Ectodermal cell (in vitro differentiated cells): ENCODE data around the gene PSPH.

ENCODE experiments used
- H3K27ac ChIP-seq: 2 replicates; pipeline ENCODE4 v1.7.0; 2013; ENCODE audit warnings: mild to moderate bottlenecking, low read depth, low read length; ENCODE audit not compliant: insufficient read depth, poor library complexity, severe bottlenecking
- H3K27me3 ChIP-seq: 2 replicates; pipeline ENCODE4 v1.7.0; 2013; ENCODE audit warnings: mild to moderate bottlenecking, low read length; ENCODE audit not compliant: insufficient read depth, control insufficient read depth, poor library complexity, severe bottlenecking
- H3K36me3 ChIP-seq: one replicate; pipeline ENCODE4 v1.7.0; 2013; ENCODE audit warnings: low read length; ENCODE audit not compliant: control insufficient read depth, insufficient read depth
- H3K4me1 ChIP-seq: one replicate; pipeline ENCODE4 v1.7.0; 2013; ENCODE audit warnings: low read length; ENCODE audit not compliant: control insufficient read depth, insufficient read depth
- H3K4me3 ChIP-seq: 2 replicates; pipeline ENCODE4 v1.7.0; 2013; ENCODE audit warnings: low read depth, low read length, control low read depth; ENCODE audit not compliant: insufficient read depth
- H3K9me3 ChIP-seq: 2 replicates; pipeline ENCODE4 v1.7.0; 2013; ENCODE audit warnings: mild to moderate bottlenecking, low read length, moderate library complexity; ENCODE audit not compliant: control insufficient read depth
- WGBS, 2 experiments: methylation state at CpG; one replicate each; pipeline ENCODE4 v1.1.7; 2013; ENCODE audit warnings: missing lambda C conversion rate in 2 of 2; 5-methylcytosine and 5-hydroxymethylcytosine counted together

Gene PSPH

GRCh38 chr7:55973747-55974250 is 77.4 kb downstream of the PSPH start:
- no peak overlapping the region for H3K27ac ChIP-seq
- H3K36me3 ChIP-seq, result peaks cover 11% of the 10 kb centered on the region
- no peak overlapping the region for H3K4me3 ChIP-seq
- no peaks in the 10 kb centered on the region for H3K27me3 ChIP-seq
- WGBS, 2 experiments, result 93 to 96% methylated on average over 6 to 7 of the region's 7 CpGs
- H3K4me1 ChIP-seq, result no peaks in the 10 kb centered on the region
- H3K9me3 ChIP-seq, result no peaks in the 10 kb centered on the region

- Histone ChIP-seq H3K9me3 (no peaks in the 10 kb centered on the region), H3K27ac (no peak overlapping the region), H3K4me1 (no peaks in the 10 kb centered on the region), H3K4me3 (no peak overlapping the region), H3K36me3 (no peaks in the 10 kb centered on the region), H3K27me3 (no peaks in the 10 kb centered on the region)
- WGBS, 2 experiments, result 87% methylated on average over 8 of the region's 8 CpGs
These were observed 80.3 kb downstream of the PSPH start for GRCh38 chr7:55970978-55971377.

- Histone ChIP-seq H3K36me3 (no peaks in the 10 kb centered on the region), H3K4me1 (no peaks in the 10 kb centered on the region), H3K9me3 (no peaks in the 10 kb centered on the region), H3K4me3 (no peak overlapping the region), H3K27ac (no peak overlapping the region), H3K27me3 (no peaks in the 10 kb centered on the region)
- WGBS, 2 experiments, result 81% methylated on average over 7 of the region's 7 CpGs
These were observed 80.7 kb downstream of the PSPH start for GRCh38 chr7:55970561-55970960.

DNA sequence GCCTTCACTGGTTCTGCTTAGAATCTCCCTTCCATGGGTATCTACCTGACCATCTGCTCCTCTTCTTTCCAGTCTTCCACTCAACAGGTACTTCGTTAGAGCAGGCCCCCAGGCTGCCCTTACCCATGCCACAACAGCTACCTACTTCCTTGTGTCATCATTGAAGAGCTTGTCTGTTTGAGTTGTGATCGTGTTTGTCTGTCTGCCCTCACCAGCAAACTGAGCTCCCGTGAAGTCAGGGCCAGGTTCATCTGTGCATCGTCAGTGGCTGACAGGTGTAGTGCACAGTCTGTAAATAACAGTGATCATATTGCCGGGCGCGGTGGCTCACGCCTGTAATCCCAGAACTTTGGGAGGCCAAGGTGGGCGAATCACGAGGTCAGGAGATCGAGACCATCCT is 81.9 kb downstream of the PSPH start:
- Histone ChIP-seq H3K27me3 (no peaks in the 10 kb centered on the region), H3K4me1 (no peaks in the 10 kb centered on the region), H3K4me3 (no peak overlapping the region), H3K27ac (no peak overlapping the region), H3K9me3 (no peaks in the 10 kb centered on the region), H3K36me3 (no peaks in the 10 kb centered on the region)
- 92 to 96% methylated on average over 11 of the region's 11 CpGs for WGBS, 2 experiments

GRCh38 chr7:55966851-55967250 is 84.4 kb downstream of the PSPH start:
- no peaks in the 10 kb centered on the region for H3K36me3 ChIP-seq
- H3K4me3 ChIP-seq, result no peak overlapping the region
- 94 to 97% methylated on average over 6 of the region's 6 CpGs for WGBS, 2 experiments
- H3K27ac ChIP-seq, result no peak overlapping the region
- H3K27me3 ChIP-seq, result peaks cover 17% of the 10 kb centered on the region
- no peaks in the 10 kb centered on the region for H3K9me3 ChIP-seq
- no peaks in the 10 kb centered on the region for H3K4me1 ChIP-seq

- Histone ChIP-seq H3K4me1 (no peaks in the 10 kb centered on the region), H3K27ac (no peak overlapping the region), H3K36me3 (no peaks in the 10 kb centered on the region), H3K27me3 (peaks cover 17% of the 10 kb centered on the region), H3K9me3 (no peaks in the 10 kb centered on the region), H3K4me3 (no peak overlapping the region)
- 88 to 92% methylated on average over 13 of the region's 13 CpGs for WGBS, 2 experiments
These were observed 85.3 kb downstream of the PSPH start for GRCh38 chr7:55965805-55966421.

- Histone ChIP-seq H3K27ac (peak overlapping the region; percentile 36), H3K9me3 (no peaks in the 10 kb centered on the region), H3K27me3 (peaks cover 17% of the 10 kb centered on the region), H3K4me3 (peak overlapping the region; percentile 84), H3K36me3 (no peaks in the 10 kb centered on the region), H3K4me1 (no peaks in the 10 kb centered on the region)
- WGBS, 2 experiments, result 7 to 8% methylated on average over 13 of the region's 14 CpGs
These were observed 86.2 kb downstream of the PSPH start for GRCh38 chr7:55965100-55965470.

GRCh38 chr7:55964261-55965099 is 86.8 kb downstream of the PSPH start, which contains the start of gene NIPSNAP2:
Gene NIPSNAP2, plus strand, starts transcription at chr7:55964585. Its CDS starts 25 bp downstream, at chr7:55964610.
- H3K4me1 ChIP-seq, result no peaks in the 10 kb centered on the region

GRCh38 chr7:55963584-55964168 is 87.6 kb downstream of the PSPH start:
- WGBS, 2 experiments, result 80 to 85% methylated on average over 14 to 15 of the region's 15 CpGs
- Histone ChIP-seq H3K9me3 (no peaks in the 10 kb centered on the region), H3K36me3 (no peaks in the 10 kb centered on the region), H3K4me1 (no peaks in the 10 kb centered on the region), H3K27ac (no peak overlapping the region), H3K27me3 (peaks cover 17% of the 10 kb centered on the region), H3K4me3 (no peak overlapping the region)

More at GRCh38 chr7:55964261-55965099, 86.8 kb downstream of the PSPH start, which contains the start of gene NIPSNAP2:
- Histone ChIP-seq H3K4me3 (peak within 1 kb of the TSS; percentile 84), H3K9me3 (no peaks in the 10 kb centered on the region), H3K27ac (peak within 1 kb of the TSS; percentile 36), H3K36me3 (no peaks in the 10 kb centered on the region), H3K27me3 (peaks cover 17% of the 10 kb centered on the region)
- WGBS, 2 experiments, result 0 to 1% methylated on average over 105 of the region's 105 CpGs

DNA sequence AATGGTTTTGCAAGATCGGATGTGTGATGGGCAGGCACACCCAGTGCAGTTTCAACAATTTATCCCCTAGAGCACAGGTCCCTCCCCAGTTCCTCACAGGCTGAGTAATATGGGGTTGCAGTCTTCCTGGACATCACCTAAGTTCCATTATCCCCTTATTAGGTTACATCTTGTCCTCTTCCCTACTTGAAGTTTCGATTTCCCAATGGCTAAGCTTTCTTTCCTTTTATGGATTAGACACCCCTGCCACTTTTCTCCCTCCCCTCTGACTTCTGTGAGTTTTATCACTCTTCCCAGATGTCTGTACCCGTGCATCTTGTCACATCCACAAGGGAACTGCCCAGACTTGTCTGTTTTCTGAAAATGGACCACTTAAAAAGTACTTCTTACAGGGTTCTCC is 89.2 kb downstream of the PSPH start:
- H3K4me1 ChIP-seq, result no peaks in the 10 kb centered on the region
- H3K4me3 ChIP-seq, result no peak overlapping the region
- no peak overlapping the region for H3K27ac ChIP-seq
- 89 to 90% methylated on average over 3 of the region's 3 CpGs for WGBS, 2 experiments
- H3K9me3 ChIP-seq, result no peaks in the 10 kb centered on the region
- H3K36me3 ChIP-seq, result no peaks in the 10 kb centered on the region
- H3K27me3 ChIP-seq, result peaks cover 17% of the 10 kb centered on the region
